Kidney glomerular epithelial cell (primary cell): ENCODE results near the gene PRTG.
"Not testable (repeated sequence)": the region's sequence is repeated elsewhere in the genome, so short reads cannot be mapped to it uniquely, and the experiment has no call there.

Experiments
- DNase-seq: peaks from one replicate; lab custom pipeline; 2025; lab: John Stamatoyannopoulos, UW

The PRTG gene, protein sequence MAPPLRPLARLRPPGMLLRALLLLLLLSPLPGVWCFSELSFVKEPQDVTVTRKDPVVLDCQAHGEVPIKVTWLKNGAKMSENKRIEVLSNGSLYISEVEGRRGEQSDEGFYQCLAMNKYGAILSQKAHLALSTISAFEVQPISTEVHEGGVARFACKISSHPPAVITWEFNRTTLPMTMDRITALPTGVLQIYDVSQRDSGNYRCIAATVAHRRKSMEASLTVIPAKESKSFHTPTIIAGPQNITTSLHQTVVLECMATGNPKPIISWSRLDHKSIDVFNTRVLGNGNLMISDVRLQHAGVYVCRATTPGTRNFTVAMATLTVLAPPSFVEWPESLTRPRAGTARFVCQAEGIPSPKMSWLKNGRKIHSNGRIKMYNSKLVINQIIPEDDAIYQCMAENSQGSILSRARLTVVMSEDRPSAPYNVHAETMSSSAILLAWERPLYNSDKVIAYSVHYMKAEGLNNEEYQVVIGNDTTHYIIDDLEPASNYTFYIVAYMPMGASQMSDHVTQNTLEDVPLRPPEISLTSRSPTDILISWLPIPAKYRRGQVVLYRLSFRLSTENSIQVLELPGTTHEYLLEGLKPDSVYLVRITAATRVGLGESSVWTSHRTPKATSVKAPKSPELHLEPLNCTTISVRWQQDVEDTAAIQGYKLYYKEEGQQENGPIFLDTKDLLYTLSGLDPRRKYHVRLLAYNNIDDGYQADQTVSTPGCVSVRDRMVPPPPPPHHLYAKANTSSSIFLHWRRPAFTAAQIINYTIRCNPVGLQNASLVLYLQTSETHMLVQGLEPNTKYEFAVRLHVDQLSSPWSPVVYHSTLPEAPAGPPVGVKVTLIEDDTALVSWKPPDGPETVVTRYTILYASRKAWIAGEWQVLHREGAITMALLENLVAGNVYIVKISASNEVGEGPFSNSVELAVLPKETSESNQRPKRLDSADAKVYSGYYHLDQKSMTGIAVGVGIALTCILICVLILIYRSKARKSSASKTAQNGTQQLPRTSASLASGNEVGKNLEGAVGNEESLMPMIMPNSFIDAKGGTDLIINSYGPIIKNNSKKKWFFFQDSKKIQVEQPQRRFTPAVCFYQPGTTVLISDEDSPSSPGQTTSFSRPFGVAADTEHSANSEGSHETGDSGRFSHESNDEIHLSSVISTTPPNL

DNA sequence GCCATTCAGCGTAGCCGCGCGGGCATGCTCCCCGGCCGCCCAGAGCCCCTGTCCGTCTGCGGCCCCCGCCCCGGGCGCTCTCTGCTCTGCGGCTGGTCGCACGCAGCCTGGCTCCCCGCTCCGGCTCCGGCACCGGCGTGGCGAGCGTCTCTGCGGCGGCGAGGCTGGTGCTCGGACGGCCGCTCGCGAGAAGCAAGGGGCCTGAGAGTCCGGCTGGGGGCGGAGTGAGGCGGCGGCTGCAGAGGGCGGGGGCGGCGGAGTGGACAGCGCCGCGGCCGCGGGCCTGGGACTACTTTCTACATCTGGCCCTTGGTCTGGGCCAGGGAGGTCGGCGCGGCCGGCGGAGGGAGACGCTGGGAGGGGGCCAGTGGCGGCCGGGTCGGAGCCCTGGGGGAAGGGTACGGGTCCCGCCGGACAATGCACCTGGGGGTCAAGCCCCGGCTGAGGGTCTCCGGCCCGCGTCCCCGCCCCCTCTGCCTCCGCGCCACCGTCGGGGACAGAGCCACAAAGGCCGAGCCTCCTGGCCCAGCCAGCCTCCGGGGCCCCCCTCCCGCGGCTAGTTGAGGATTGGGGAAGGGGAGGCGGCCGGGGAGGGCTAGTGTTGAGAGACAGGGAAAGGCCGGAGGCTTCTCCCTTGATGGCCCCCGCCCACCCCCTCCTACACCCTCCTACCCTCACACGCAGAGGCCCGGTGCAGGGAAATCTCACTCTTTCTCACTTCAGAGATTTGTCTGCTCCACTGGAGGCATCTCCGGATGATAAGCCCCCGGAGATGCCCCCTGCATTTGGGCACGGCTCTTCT lies at the start of gene PRTG:
TSS of gene PRTG (minus strand) at position 226 of the 802 bp plus-strand sequence. CDS start at position 5, 221 bp downstream.
- peak; percentile 36 for DNase-seq

DNA sequence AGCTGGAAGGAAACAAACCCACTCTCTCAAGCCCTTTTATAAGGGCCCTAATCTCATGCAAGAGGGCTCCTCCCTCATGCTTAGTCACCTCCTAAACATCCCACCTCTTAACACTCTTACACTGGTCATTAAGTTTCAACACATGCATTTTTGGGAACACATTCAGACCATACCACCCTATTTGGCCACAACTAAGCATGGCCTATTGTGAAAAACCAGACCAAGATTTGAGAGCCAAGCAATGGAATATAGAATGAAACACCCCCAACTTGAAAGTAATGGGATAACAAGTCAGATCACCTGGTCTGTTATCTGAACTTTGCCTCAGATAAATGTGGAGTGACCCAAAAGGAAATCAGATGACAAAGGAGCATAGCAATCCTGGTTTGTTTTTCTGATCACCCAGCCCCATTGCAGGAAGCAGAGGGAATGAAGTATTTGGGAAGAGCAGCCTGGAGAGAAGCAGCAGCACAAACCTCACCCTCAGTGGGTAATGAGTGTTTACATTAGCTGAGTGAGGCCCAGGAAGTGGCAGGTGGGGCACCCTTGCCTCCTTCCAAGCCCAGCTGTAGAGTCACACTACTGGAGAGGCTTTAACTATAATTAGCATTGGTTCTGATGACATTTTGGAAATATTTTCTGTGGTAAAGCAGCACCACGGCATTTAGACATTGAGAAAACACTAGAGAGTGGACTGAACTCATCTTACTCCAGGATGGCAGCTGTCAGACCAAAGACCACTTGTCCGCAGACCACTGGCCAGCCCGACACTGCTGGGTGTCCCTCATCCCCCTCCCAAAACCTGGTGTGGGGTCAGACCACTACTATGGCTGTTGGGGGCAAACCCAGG lies 48.8 kb upstream of the PRTG start:
- DNase-seq, result peak; percentile 38

DNA sequence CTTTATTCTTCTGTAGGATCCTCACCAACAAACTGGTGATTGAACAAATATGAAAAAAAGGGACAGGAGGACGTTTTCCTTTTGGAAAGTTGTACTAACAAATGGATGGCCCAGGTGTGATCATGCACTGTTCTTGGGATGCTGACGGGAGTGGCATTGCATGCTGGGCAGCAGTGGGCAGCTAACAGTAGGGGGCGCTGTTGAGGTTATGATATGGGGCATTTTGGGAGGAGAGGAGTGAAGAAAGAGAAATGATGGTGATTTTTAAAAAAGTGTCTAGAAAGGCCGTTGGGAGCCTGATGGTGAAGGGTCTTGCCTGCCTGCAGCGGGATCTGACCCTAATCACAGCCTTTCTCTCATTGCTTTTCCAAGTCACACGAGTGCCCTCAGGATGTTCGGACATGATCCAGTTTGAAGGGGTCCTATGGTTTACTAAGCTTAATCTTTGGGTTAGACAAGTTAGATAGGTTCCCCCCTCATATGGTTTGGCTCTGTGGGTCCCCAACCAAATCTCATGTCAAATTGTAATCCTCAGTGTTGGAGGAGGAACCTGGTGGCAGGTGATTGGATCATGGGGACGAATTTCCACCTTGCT lies 46.2 kb upstream of the PRTG start:
- no peak for DNase-seq

DNA sequence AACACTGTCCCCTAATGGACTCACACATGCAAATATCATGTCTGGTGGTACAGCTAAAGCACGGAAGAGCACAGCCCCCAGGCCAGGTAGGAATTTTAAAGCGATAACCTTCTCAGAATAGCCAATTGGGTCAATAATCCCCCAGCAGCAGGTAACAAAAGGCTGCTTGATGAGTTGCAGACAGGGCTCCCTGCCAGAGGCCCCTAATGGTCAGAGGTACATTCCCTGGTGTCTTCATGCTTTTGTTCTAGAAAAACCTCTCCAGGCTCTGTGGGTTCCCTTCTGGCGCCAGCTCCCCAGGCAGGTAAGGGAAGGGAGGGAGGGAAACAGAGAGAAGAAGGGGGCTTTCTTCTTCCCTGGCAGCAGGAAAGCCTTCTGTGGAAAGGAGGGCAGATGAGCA lies 43.4 kb upstream of the PRTG start:
- no peak for DNase-seq

DNA sequence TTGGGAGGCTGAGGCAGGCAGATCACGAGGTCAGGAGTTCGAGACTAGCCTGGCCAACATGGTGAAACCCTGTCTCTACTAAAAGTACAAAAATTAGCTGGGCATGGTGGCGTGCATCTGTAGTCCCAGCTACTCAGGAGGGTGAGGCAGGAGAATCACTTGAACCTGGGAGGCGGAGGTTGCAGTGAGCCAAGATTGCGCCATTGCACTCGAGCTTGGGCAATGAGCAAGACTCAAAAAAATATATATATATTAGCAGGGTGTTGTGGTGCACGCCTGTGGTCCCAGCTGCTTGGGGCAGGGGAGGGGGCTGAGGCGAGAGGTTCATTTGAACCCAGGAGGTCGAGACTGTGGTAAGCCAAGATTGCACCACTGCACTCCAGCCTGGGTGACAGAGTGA lies 42.6 kb upstream of the PRTG start:
- DNase-seq, result not testable (repeated sequence)

DNA sequence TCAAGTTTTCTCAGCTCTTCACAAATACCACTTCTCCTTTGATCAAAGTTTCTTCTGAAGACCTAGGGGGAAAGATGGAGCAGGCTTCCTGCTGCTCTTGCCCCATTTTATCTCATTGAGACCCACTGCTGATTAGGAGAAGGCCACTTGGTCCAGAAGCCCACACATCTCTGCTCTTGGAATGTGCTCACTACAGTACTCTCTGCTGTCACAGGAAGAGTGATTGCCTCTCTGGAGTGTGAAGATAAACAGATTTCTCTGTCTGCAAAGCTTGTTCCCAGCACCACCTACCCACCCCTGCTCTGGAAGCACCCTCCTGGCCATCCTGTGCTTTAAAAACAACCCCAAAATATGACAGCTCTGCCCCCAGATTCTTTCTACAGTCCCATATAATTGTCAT lies 41.3 kb upstream of the PRTG start:
- no peak for DNase-seq

DNA sequence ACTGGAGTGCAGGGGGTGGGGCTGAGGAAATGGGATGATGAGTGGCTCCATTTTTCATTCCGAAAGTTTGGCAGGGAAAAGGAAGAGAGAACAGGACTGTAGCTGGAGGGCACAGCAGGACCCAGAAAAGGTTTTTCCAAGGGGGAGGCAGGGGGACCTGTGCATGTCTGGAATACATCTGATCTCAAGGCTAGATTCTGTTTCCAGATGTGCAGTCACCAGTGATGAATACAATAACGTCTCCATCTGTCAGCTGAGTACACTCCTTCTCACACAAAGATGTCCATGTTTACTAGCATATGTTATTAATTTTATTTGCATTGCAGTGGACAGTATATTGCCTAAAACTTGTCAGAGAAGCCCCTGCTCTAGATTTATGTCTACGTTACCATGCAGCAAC lies 39.9 kb upstream of the PRTG start:
- DNase-seq, result no peak

DNA sequence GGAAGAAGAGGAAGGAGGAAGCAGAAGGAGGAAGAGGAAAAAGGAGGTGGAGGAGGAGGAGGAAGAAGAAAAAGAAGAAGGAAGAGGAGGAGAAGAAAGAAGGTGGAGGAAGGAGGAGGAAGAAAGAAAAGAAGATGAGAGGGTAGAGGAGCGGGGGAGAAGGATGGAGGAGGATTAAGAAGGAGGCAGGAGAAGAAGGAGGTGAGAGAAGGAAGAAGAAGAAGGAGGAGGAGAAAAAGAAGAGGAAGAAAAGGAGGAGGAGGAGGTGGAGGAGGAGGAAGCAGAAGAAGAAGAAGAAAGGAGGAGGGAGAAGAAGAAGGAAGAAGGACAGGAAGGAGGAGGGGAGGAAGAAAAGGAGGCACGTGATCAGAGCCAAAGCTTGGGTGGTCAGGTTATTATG lies 37.3 kb upstream of the PRTG start:
- DNase-seq, result no peak

DNA sequence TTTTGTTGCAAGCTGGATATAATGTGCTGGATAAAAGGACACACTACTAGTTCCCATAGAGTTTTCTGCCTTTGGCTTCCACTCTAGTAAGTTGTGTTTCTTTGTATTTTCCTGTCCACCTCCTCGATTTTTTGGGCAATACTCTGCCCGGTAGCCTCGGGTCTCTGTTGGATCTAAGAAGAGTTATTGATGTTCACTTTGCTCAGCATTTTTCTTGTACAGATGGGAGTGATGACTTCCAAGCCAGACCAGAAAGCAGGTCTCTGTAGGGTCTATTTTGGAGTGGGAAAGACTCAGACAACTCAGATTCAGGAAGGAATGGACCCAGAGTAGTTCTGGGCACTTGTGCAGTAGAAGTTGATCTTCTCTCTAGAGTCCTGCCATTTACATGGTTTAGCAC lies 36.0 kb upstream of the PRTG start:
- DNase-seq, result no peak

DNA sequence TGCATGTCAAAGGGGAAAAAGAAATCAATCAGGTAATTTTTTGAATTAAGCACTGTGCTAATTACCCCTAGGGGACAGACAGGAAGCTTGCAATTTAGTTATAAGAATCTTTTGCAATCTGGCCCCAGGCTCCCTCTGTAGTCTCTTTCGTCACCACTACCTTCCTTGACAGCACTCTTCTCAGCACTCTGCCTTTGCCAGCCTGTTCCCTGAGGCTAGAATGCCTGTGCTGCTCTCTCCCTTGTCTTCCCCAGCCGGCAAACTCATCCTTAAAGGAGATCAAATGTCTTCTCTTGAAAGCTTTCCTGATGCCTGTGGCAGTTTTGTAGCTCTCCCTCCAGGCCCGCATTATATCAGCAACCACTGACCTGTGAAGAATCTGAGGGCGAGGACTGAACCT lies 32.4 kb upstream of the PRTG start:
- DNase-seq, result no peak

DNA sequence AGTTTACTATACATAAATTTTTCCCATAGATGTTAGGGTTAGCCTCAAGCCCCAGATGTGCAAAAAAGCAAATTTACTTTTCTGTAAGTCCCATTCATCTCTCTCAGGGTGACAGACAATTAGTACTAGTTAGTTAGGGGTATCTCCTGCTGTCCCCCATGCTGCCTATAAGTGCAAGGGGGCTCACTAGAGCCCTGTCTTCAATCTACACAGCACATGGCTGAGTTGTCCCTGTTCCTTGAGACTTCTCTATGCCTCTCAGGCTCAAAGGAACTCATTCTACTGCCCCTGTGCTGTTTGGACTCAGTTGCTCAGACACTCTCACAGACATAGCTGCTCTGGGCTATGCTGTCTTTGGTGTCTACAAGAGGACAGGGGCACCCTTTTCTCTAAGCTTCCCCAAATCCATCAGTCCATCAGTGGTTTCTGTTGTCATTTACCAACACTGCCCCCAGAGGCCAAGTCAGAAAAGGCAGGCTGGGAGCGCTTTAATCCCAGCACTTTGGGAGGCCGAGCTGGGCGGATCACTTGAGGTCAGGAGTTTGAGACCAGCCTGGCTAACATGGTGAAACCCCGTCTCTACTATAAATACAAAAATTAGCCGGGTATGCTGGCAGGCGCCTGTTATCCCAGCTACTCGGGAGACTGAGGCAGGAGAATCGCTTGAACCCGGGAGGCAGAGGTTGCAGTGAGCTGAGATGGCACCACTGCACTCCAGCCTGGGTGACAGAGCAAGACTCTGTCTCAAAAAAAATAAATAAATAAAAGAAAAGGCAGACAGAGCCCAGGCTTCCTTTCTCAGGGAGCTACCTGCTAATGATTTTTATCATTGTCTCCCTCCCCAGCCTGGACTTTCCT lies 31.4 kb upstream of the PRTG start:
- no peak for DNase-seq

DNA sequence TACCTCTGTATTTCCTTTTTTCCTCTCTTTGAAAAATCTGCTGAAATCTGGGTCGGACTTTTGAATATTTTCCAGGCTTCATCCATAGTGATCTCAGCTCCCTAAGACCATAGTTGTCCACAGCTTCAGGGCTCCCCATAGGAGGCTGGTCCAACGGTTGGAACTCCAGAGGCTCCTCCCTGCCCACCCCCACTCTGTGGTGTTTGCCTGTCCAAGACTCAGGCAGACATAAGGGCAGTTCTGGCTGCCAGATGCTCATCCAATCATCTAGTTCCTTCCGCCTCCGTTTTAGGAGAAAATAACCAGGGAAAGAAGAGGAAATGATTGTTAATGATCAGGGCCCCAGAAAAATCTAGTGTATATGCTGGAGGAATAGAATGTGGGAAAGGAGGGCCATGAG lies 27.9 kb upstream of the PRTG start:
- no peak for DNase-seq

DNA sequence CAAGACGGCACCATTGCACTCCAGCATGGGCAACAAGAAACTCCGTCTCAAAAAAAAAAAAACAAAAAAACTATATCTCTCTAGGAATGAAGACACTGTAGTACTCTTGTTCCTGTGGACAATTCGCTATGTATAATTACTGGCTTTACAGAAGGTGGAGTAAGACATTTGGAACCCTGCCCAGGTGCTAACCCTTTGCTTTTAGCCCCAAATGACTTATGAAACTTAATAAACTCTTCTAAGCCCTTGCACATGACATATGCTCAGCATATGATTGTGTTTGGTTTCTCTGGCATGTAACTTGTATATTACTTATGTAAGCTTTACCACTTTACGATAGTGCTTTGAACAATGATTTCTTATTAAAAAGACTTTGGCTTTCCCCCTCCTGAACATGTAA lies 27.3 kb upstream of the PRTG start:
- DNase-seq, result no peak

DNA sequence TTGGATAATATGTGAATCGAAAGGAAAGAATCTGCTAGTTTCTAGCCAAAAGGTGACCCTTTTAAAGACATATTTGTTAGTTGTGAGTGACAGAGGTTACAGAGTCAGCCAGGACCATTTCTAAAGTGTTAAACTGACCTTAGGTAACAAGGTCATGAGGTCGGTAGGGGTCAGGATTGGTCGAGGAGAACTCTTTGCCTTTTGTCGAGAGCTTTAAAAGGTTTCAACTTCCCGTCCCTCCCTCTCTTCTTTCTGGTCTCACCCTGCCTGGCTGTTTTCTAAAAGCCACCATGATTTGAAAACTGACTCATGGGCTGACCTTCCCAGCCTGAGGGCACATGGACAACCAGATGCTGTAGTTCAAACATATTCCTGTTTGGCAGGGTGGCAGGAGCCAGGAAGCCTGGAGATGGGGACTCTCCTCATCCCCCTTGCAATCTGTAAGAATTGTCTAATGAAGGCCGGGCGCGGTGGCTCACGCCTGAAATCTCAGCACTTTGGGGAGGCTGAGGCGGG lies 25.8 kb upstream of the PRTG start:
- DNase-seq, result no peak

DNA sequence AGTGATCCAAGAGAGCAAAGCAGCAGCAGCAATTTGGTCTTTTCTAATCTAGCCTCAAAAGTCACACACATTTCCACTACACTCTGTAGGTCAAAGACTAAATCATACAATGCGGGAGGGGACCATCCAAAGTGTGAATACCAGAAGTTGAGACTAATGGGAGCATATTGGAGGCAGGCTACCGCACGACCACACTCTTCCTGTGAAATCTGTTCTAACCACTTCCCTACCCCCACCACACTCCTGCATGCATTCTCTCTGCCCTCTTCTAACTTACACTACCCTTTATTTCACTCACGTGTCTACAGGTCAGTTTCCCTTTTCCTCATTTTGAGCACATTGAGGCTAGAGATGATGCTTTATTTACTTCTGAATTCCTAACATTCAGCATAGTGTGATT lies 23.7 kb upstream of the PRTG start:
- DNase-seq, result no peak

DNA sequence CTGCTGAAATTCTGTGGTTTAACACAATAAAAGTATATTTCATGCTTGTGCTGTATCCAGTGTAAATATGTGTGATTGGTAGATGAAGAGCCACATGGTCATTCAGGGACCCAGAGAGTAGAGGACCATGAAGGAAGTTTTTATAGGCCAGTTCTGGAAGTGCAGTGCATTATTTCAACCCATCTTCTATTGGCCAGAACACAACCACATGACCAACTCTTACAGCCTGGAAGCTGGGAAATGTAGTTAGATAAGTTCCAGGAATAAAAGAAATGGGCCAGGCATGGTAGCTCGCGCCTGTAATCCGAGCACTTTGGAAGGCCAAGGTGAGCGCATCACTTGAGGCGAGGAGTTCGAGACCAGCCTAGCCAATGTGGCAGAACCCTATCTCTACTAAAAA lies 21.4 kb upstream of the PRTG start:
- DNase-seq, result no peak

DNA sequence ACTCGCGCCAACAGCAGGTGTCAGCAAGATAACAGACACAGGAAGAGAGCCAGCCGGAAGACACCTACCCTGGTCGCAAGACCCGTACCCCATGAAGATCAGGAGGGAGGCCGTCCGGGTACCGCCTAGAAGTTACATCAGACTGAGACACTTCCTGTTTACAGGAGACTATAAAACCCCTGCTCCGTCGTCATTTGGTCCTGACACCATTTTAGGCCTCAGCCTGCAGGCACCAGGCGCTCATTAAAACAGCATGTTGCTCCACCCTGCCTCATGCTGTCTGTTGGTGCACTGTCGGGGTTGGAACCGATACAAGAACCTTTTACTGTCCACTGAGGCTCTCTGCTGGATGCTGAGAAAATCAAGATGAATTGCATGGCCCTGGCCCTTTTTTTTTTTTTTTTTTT lies 15.6 kb upstream of the PRTG start:
- DNase-seq, result no peak

DNA sequence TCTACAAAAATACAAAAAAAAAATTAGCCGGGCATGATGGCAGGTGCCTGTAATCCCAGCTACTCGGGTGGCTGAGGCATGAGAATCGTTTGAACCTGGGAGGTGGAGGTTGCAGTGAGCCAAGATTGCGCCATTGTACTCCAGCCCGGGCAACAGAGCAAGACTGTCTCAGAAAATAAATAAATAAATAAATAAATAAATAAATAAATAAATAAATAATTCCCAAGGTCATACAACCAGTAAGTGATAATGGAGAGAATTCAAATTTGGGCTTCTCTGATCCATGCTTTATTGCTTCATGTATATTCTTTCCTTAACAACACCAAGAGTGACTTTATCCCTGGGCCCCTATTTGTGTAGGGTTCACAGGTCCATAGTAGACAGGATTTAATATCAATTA lies 10.5 kb upstream of the PRTG start:
- DNase-seq, result not testable (repeated sequence)

DNA sequence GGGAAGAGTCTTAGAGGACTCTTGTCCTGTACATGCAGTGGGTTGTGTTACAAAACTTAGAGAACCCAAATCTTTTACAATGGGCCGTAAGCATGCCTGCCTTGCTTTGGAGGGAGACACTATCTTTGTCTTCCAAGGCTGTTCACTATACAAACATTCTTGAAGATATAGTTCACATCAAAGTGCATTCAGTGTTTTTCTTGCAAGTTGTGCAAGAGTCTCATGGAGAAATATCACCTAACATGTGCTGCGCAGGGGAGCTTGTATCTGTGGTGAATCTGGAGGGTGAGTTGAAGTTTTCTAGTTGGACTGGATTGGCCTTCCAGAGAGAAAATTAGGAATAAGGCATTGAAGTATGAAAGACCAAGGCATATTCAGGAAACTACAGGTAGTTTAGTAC lies 7.8 kb upstream of the PRTG start:
- DNase-seq, result no peak
